Glomerular endothelial cell (primary cell): ENCODE measurements around the gene NCF2. TPM values are rescaled to one million over a fixed set of nuclear protein-coding genes. Genes with fewer than 3 reads are reported as not detected.
A peak's percentile ranks its signal among the peaks of the same experiment; 100 is the strongest.
"Not testable (repeated sequence)": the region's sequence is repeated elsewhere in the genome, so short reads cannot be mapped to it uniquely, and the experiment has no call there.

Experiments
- DNase-seq: peaks from one replicate; pipeline ENCODE4 v3.0.0-alpha.2; 2011; ENCODE audit warnings: low read depth, low spot score; ENCODE audit errors: extremely low read depth
- total RNA-seq: library from RNA; depleted of rRNA; stranded (reverse); fragments of >200 nt; gene quantifications from 2 replicates; pipeline ENCODE4 v1.2.3, GENCODE V29; 2015

The NCF2 gene, protein sequence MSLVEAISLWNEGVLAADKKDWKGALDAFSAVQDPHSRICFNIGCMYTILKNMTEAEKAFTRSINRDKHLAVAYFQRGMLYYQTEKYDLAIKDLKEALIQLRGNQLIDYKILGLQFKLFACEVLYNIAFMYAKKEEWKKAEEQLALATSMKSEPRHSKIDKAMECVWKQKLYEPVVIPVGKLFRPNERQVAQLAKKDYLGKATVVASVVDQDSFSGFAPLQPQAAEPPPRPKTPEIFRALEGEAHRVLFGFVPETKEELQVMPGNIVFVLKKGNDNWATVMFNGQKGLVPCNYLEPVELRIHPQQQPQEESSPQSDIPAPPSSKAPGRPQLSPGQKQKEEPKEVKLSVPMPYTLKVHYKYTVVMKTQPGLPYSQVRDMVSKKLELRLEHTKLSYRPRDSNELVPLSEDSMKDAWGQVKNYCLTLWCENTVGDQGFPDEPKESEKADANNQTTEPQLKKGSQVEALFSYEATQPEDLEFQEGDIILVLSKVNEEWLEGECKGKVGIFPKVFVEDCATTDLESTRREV
- total RNA-seq, result 6.2 and 7.7 TPM in 2 replicates

DNA sequence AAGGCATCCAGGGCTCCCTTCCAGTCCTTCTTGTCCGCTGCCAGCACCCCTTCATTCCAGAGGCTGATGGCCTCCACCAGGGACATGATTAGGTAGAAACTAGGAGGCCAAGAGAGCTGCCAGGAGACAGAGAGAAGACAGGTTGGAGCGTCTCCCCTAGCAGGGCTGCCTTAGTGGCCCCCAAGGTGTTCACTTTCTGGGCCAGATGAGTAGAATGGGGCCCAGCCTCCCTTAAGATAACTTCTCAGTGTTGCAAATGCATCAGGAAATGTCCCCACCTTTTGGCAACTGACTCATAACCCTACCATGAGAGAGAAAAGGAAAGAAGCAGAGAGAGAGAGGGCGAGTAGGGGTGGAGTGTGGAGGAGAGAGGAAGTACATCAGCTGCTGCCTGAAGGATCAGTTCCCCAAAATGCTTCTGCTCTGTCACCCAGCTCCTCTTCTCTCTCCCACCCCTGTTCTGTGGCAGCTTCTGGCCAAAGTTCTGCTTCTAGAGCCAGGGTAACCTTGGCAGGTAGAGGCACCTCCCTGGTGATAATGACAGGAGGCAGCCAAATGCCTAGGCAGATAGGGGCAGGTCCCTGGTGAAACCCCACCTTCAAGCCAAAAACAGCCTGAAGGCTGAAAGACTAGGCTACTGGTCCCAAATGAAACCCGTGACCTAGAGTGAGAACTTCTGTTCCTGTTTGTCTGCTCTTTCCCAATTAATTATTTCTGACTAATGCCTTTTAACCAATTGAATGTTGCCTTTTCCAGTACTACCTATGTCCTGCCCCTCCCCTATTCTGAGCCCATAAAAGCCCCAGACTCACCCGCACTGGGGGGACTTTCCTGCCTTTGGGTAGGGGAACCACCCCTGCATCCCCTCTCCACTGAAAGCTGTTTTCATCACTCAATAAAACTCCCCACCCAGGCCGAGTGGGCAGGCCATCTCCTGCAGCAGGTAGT, at the start of gene NCF2:
Gene NCF2 (minus strand): TSS at position 216 of the 948 bp plus-strand sequence. CDS start 130 bp downstream, at position 86.
- no peak for DNase-seq

DNA sequence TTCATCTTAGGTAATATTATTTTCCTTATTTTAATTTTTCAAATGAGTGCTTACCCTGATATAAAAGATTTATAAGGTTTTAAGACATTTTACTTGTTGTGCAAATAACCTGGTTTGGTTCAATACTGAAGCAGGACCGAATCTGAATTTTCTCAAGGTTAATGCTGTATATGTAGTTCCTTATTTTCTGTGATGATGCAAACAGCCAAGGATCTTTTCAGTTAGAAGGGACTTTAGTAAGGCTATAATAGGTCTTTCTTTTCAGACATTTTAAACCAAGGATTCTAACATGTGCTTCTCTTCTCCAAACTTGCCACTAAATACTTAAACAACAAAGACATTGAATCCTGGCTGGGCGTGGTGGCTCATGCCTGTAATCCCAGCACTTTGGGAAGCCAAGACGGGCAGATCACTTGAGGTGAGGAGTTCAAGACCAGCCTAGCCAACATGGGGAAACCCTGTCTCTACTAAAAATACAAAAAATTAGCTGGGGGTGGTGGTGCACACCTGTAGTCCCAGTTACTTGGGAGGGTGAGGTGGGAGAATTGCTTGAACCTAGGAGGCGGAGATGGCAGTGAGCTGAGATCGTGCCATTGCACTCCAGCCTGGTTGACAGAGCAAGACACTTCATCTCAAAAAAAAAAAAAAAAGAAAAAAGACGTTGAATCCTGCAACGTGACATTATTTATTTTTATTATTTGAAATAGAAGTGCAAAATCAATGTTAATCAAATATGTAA, 48.6 kb upstream of the NCF2 start:
- no peak for DNase-seq

DNA sequence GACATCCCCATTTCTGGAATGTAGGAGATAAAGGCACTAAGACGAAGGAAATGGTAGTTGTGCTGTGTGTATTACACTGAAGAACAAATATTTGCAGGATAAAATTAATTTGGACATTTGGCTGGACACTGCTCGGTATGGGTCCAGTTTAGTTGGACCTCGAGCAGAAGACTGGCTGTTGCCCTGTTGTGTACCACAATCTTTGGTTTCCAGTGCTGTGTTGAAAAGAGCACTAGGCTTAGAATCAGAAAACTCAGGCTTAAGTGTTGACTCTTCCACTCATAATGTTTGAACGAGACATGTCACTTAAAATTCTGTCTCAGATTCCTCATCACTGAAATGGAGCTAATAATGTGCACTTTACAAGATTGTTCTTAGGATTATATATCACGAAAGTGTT, 46.5 kb upstream of the NCF2 start:
- DNase-seq, result no peak

DNA sequence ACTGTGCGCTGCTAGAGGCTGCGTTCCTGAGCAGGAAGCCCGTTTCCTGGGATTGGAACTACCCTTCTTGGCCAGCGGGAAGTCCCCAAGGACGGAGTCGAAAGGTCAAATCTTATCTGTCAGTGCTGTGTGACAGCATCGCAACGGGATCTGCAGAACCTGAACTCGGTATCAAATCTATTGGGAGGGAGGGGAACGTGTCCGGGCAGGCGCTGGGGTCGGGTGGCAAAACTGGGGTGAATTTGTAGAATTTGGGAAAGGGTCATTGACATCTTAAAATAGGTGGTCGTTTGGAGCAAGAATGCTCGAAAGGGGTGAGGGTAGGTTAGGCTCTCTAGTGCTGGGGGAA, 46.0 kb upstream of the NCF2 start:
- no peak for DNase-seq

DNA sequence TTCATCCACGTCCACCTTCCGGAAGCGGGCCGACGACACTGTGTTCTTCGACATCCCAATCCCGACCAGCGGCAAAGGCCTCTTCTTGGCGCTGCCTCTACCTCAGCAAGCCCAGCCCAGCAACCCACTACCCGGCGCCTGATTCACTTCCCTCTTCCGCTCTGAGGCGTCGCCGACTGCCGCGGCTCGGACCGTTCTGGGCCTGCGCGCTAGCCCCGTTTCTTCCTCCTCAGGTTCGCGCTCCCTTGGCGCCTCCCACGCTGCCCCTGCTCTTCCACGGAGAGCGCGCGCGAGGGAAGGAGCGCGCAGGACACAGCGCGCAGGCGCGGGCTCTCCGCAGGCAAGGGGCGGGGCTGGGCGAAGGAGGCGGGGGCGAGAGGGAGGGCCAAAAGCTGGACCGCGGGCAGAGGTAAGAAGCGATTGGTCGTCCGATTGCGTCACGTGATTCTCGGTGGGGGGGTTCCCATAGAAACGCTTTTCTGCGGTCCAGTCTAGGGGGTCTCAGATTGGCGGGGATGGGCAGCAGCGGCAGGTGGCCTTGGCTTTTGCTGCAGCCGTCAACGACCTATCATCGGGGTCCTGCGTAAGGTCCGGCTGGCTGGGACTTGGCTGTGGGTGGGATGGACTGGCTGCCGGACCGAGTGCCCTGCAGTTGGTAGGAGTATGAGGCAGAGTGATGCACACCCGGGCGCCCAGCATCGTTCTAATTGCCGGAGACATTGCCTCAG, 45.5 kb upstream of the NCF2 start, which contains the start of gene ARPC5:
Gene ARPC5 (minus strand): TSS at position 178 of the 728 bp plus-strand sequence. CDS start 124 bp downstream, at position 54.
- peak; percentile 78 for DNase-seq

DNA sequence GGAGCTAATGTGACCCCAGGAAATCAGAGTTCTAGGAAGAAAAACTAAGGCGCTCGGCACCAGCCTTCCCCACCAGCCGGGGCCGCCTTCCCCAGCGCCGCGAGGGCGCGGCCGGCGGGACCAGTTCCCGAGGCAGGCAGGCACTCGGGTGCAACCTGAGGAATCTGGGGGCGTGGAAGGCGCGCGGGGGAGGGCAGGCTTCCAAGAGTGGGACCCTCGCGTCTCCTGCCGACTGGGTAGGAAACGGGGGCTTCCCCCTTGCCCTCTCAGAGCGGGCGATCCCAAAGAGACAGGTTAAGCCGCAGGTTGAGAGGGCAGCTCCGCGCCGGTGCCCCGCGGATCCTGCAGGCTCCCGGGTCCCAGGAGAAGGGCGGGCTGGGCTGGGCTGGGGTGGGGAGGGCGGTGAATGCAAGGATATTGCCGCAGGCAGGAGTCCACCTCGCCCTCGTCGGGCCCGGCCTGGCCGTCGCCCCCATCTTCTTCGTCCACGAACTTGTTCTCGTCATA, 44.9 kb upstream of the NCF2 start:
- no peak for DNase-seq

DNA sequence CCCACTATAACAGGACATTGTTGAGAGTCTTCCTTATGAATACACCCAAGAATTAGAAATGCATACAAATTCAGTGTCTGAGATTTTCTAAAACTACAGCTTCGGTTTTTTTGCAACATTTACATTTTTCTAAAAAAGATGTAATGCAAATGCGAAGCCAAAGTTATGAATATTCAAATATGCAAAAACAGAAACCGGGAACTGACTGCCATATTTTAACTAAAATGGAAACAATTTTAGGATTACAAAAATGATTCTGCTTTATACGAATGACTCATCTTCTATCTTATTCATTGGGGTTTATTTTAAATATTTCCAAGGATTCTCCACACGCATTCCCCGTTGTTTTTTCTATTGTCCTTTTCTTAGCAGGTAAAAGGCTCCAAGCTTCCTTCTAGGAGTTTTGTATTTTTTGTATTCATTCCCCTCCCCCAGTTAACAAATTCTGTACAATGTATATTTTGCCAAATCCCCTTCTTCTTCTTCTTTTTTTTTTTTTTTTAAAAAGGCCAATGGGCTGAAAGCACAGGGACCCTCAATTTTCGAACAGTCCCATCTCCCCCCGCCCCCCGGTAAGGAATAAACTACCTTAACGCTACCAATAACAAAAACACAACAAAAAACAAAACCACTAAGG, 44.3 kb upstream of the NCF2 start:
- DNase-seq, result no peak

DNA sequence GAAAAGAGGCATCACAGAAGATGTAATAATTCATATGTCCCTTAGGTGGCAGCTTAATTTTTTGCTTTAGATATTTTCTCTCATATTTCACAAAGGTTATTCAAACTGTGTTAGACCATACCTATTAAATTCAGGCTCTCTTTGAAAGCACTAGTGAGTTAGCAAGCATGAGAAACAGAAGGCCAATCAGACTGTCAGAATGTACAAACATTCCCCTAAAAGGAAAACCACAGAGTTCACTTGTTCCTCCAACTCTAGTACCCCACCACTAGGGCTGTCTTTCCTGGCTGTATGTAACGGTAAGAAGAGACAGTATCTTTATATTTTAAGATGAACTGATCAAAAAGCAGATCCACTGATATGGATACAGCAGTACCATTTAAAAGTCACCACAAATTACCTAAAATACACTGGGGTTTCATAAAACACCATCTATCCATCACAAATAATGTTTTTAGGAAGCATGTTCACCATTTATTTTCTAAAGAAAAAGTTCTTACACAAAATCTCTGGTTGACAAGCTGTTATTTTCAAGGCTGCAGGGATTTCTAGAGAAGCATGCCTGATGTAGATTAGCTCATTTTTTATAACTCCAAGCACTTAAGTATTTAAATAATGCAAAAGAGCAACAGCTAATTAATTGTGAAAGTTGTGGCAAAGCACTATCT, 43.6 kb upstream of the NCF2 start:
- no peak for DNase-seq

DNA sequence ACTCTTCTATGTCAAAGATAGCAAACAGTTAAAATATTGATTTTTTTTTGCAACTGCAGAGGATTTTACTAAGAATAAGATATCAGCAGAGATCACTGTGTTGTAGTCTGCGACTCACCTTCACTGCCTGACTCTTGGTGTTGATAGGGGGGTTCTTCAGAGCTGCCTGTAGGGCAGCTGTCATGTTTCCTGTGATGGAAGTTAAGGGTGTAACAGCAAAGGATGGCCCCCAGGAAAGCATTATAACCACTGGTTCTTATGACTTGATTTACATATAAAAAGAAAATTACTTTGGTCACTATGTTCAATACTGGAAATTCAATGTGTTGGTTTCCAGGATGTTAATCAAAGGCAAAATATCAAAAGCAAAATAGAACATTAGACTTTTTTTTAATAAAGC, 42.7 kb upstream of the NCF2 start:
- DNase-seq, result no peak

DNA sequence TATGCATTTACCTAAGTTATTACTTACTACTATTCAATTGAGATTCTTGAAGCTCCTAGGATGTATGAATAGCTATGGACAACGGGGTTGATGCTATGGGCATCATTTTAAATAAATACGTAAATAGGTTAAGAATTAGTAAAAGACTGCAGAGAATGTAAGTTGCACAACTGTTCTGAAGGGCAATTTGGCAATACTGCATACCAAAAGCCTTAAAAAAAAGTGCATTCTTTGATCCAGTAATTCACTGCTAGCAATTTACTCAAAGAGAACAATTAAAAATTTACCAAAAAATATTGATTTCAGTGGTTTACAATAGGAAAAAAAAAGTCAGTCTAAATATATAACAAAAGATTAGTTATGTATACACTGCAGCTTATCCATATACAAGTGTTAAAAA, 41.9 kb upstream of the NCF2 start:
- DNase-seq, result no peak

DNA sequence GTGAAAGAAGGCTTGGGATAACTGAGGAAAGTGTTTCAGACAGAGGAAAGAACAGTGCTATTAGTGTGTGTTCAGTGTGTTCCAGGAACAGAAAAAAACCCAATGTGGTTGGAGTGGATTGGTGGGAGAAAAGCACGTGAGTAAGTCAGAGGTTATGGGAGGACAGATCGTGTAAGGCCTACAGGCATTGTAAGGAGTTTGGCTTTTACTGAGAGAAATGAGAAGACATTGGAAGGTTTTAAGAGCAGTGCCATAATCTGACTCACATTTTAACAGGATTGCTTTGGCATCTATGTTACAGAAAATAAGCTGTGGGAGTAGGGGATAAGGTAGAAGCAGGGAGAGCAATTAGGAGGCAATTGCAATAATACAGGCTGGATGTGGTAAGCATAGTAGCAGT, 40.5 kb upstream of the NCF2 start:
- no peak for DNase-seq

DNA sequence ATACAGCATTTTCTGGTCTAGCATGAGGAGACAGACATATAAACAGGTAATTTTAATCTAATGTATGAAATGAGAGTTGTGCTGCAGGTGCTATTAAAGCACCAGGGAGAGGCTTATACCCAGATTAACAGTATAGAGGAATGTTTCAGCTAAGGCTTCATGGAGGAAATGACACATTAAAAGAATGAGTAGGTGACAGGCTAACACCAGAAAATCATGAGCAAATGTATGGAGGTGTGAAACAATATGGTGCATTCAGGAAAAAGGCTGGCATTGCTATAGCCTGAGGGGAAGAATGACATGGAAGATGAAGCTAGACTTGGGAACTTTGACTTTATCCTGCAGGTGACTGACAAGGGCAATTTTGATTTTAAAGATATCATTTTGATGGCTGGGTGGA, 38.3 kb upstream of the NCF2 start:
- no peak for DNase-seq

DNA sequence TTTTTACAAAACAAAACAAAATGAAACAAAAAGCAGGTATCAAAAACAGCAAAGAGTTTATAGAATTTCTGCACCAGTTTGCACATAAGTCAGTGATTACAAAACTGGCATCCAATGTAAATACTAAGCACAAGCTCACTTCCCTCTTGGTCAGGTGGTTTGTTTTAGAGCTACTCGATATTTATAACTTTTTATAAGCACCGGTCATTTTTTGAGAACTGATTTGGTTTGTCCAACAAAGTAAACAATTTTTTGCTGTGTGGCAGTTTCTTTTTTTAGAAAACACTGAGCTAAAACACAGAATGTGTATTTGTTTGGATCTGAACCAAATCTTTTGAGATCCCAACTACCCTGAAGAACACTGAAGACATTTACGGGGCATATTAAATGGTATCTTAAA, 36.0 kb upstream of the NCF2 start:
- not testable (repeated sequence) for DNase-seq

DNA sequence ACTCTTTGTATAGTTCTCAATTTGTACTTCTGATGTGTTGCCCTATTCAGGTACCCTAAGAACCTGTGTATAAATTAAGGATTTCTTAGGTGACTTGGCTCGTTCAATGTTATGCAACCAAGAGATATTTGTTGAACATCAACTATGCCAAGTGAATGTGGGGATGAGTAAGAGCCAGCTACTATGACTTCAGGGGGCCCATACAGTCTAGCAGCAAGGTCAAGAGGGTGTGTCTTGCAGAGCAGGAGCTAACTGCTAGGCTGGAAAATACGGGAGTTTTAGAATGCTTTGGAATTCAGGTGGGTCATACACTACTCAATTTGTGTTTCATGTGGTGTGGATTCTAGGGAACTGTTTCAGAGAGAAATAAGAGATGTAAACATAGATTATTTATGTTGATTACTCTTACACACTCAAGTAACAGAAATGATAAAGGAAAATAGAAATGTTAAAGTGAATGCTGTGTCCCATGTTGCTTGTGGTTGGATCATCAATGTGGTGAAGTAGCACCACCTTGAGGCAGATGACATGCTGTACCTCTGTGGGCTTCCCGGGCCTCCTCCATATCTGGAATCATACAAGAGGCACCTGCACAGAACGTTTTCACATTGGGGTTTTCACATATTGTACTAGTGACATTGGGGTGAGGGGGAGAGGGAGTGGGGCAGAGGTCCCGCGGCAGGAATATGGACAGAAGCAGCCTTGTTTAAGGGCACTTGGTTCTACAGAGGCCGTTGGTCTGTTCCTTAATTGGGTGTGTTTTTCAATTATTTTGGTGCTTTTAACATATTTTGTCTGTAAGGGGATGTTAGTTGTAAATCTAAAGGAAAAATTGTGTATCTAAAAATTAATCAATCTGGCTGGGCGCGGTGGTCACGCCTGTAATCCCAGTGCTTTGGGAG, 32.9 kb upstream of the NCF2 start:
- DNase-seq, result no peak

DNA sequence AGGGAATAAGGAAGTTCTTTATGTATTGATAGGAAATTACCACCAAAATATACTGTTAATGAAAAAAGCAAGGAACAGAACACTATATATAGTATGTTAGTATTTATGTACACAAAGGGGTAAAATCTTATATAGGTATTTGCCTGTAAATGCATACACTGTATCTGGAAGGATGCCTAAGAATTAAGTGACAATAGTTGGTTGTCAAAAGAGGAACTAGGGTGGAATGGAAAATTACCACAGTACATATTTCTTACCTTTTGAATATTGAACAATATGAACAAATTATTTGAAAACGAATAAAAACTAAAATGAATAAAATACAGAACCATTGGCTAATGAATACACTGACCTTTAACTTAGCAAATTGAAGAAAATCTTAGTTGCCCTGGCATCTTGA, 31.8 kb upstream of the NCF2 start:
- DNase-seq, result no peak

DNA sequence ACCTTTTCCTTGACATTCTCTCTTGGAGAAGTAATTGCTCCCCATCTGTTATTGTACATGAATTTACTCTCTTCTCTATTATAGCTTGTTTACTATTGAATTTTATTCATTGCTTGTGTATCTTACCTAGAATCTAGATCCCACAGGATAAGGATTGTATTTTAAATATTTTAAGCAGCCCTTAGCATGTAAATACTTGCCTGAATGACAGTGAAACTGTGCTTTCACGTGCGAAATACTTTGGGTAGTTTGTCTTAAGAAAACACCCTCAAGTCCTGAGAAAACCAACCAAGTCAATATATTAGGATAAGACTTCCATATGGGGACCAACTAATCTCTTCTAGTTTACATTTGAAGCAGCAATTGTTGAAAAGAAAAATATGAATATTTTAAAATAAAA, 30.1 kb upstream of the NCF2 start:
- no peak for DNase-seq

DNA sequence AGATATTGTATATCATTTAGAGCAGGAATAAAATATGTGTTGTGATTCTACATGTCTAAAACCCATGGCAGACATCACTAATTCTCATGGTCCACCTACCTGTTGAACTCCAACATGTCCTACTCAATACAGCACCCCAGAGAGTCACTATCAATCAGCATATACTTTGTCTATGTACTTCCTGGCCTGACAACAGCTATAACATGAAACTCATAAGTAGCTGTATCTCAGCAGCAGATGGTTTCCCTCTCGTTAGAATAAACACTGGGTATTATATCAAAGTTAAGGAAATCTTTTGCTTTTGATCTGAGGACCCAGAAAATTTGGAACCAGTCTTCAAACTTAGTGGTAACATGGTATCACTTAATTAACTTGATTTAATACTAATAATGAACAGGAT, 29.5 kb upstream of the NCF2 start:
- DNase-seq, result no peak

DNA sequence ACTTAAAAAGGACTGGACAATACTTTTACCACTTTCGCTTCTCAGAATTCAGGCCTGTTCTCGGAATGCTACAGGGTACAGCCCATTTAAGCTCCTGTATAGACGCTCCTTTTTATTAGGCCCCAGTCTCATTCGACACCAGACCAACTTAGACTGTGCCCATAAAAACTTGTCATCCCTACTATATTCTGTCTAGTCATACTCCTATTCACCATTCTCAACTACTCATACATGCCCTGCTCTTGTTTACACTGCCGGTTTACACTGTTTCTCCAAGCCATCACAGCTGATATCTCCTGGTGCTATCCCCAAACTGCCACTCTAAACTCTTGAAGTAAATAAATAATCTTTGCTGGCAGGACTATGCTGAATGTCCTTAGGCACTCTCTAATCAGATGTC, 27.9 kb upstream of the NCF2 start:
- DNase-seq, result not testable (repeated sequence)
